ENCODE data around the gene ACTC1.
"Not testable (repeated sequence)": the region's sequence is repeated elsewhere in the genome, so short reads cannot be mapped to it uniquely, and the experiment has no call there.

ACTC1 gene

DNA sequence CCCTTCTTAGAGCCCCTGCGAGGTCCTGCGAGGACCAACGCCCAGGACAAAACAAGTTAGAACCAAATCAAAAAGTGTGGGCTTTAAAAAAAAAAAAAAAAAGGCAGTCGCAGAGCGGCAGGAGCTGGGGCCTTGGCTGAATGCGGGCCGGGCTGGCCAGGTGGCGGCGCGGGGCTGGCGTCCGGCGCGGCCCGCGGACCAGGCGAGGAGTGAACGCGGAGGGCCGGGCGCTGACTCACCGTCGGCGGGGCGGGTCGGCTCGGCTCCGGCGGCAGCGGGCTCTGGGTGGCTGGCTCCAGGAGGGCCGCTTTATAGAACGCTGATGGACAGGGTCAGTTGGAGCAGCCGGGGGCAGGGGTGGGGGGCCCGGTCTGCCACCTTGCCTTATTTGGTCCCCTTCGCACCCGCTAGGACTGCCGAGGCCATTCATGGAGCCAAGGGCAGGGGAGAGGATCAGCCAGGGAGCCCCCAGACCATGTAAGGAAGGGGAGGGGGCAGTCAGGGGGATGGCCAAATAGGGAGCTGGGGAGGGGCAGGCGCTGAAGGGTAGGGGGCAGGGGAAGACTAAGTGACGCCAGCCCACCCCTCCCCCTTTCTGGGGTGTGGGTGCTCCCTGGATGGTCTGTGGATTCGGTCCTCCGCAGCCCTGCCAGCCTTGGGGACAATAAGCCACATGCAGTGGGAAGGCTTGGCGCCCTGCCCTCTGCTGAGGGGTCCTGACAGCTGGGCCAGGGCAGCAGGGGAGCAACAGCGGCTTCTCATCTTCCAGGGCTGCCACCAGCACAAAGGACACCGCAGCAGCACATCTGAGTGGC is at the start of gene ACTC1:
ACTC1 (minus strand) TSS at position 283 of the 815 bp plus-strand sequence. CDS start 741 bp downstream, outside the sequence.
- Histone ChIP-seq H3K36me3 (ENCODE audit: control insufficient read depth, insufficient read depth, low read length) (no peaks in the 10 kb centered on the region), H3K4me1 (ENCODE audit: control insufficient read depth, insufficient read depth, low read length) (no peaks in the 10 kb centered on the region), H3K27me3 (ENCODE audit: control insufficient read depth, insufficient read depth, low read length) (no peaks in the 10 kb centered on the region), H3K4me3 (ENCODE audit: low read length) (peak within 1 kb of the TSS; percentile 20), H3K27ac (ENCODE audit: low read depth, low read length) (no peak within 1 kb of the TSS), H3K9ac (ENCODE audit: low read length) (no peak within 1 kb of the TSS)

DNA sequence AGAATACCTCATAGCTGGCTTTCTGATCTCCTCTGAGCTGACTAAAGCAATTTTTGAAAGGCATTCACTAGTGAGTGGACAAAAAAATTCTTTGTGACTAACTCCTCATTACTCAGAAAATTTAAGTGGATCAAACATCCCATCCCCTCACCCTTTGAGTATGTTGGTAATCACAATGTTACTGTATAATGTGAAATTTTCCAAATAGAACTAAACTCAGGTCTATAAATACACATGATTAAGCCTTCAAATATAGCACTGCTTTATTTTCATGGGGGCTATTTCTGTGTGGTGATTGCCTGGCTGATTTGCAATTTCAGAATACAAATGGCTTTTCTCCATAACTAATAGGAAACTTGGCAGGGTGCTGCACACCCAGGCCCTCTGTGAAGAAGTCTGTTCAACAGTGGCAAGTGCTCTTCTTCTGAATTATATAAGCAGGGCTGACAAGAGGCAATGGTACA is 45.9 kb upstream of the ACTC1 start:
- Histone ChIP-seq H3K27me3 (ENCODE audit: control insufficient read depth, insufficient read depth, low read length) (no peaks in the 10 kb centered on the region), H3K4me1 (ENCODE audit: control insufficient read depth, insufficient read depth, low read length) (no peaks in the 10 kb centered on the region), H3K9ac (ENCODE audit: low read length) (no peak overlapping the region), H3K4me3 (ENCODE audit: low read length) (no peak overlapping the region), H3K27ac (ENCODE audit: low read depth, low read length) (no peak overlapping the region), H3K36me3 (ENCODE audit: control insufficient read depth, insufficient read depth, low read length) (no peaks in the 10 kb centered on the region)

DNA sequence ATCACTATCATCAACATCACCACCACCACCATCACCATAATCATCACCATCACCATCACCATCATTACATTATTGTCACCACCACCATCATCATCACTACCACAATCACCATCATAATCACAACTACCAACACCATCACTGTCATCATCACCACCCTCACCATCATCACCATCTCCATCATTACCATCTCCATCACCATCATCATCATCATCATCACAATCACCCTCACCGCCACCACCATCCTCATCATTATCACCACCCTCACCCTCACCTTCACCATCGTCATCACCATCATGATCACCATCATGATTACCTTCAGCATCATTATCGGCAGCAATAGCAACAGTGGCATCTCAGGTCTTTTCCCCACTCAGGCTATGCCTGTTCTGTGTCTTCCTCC is 42.9 kb upstream of the ACTC1 start:
- Histone ChIP-seq H3K9ac (ENCODE audit: low read length) (no peak overlapping the region), H3K4me1 (ENCODE audit: control insufficient read depth, insufficient read depth, low read length) (no peaks in the 10 kb centered on the region), H3K36me3 (ENCODE audit: control insufficient read depth, insufficient read depth, low read length) (no peaks in the 10 kb centered on the region), H3K27me3 (ENCODE audit: control insufficient read depth, insufficient read depth, low read length) (no peaks in the 10 kb centered on the region), H3K4me3 (ENCODE audit: low read length) (no peak overlapping the region), H3K27ac (ENCODE audit: low read depth, low read length) (no peak overlapping the region)

DNA sequence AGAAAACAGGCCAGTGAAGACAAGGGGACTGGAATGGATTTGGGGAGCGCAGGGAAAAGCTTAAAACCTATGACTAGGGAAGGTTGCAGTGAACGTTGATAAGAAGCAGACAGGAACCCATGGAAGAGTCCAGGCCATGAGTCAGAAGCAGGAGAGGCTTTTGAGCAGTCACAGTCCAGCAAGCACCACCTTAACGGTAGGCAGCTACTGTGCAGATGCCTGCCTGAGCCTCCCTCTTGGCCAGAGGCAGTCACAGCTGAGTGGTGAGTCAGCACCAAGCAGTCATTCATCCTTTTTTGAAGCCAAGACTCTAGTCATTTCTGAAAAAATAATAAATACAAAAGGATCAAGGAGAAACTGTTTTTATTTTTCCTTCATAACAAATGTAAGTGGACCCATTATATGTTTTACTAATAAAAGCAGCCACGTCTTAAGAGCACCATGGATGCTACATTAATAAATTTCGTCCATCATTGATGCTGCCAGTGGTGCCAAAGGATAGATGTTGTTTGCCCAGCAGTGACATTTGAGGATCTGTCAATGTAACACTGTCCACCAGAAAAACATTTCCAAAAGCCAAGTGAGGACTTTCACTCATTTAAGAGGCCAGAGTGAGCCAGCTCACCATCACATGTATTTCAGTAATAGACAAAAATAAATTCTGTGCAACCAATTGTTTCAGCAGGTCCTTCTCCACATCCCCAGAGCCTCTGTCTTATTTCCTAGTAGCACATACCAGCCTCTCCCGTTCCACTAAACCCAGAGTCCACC is 42.1 kb upstream of the ACTC1 start:
- H3K27ac ChIP-seq (ENCODE audit: low read depth, low read length) = no peak overlapping the region
- H3K4me1 ChIP-seq (ENCODE audit: control insufficient read depth, insufficient read depth, low read length) = no peaks in the 10 kb centered on the region
- no peak overlapping the region for H3K4me3 ChIP-seq (ENCODE audit: low read length)
- no peaks in the 10 kb centered on the region for H3K36me3 ChIP-seq (ENCODE audit: control insufficient read depth, insufficient read depth, low read length)
- no peak overlapping the region for H3K9ac ChIP-seq (ENCODE audit: low read length)
- H3K27me3 ChIP-seq (ENCODE audit: control insufficient read depth, insufficient read depth, low read length) = no peaks in the 10 kb centered on the region

DNA sequence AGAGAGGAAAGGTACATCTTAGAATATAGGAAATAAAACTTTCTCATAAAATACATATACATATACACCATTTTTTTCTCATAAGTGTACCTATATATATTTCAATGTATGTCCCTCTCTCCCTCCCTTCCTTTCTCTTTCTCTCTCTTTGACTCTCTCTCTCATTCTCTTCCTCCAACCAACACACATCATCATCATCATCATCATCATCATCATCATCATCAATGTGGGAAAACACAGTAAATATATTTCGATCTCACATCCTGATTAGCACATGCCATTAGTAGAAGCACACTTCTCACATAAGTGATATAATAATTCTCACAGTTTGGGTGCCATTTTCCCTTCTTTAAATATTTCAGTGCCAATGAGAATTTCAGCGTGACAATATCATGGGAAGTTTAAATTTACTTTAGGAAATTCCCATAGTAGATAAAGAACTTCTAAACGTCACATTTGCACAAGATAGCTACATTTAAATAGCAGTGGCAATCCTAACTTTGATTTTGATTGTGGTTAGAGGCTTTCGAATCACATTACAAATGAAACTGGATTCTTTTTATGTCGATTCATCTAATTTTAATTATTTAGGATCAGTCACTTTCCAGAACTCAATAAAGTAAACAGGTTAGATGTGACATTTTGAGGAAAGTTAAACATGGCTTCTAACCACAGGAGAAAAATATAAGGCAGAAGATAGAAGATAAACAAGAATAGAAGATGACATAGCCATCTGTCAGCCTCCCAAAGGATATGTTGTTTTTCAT is 33.0 kb upstream of the ACTC1 start:
- Histone ChIP-seq H3K36me3 (ENCODE audit: control insufficient read depth, insufficient read depth, low read length) (no peaks in the 10 kb centered on the region), H3K27me3 (ENCODE audit: control insufficient read depth, insufficient read depth, low read length) (no peaks in the 10 kb centered on the region), H3K9ac (ENCODE audit: low read length) (no peak overlapping the region), H3K4me3 (ENCODE audit: low read length) (no peak overlapping the region), H3K27ac (ENCODE audit: low read depth, low read length) (no peak overlapping the region), H3K4me1 (ENCODE audit: control insufficient read depth, insufficient read depth, low read length) (no peaks in the 10 kb centered on the region)

DNA sequence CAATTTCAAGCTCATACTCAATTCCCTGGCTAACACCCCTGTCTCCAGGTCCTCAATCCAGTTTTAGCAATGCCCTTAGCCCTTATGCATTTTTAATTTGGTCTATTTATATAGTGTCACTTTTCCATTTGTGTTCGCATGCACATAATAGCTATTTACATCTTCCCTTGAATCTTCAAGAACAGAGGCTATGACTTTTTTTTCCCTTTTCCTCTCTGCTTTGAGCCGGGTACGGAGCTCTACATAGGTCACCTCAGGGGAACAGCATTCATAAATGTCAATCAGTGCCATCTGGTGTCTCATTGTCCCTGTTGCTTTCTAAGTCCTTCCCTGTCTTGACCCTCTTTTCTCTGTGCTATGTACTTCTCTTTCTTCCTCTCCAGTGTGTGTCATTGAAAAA is 26.5 kb upstream of the ACTC1 start:
- no peak overlapping the region for H3K27ac ChIP-seq (ENCODE audit: low read depth, low read length)
- no peaks in the 10 kb centered on the region for H3K27me3 ChIP-seq (ENCODE audit: control insufficient read depth, insufficient read depth, low read length)
- no peak overlapping the region for H3K9ac ChIP-seq (ENCODE audit: low read length)
- no peaks in the 10 kb centered on the region for H3K4me1 ChIP-seq (ENCODE audit: control insufficient read depth, insufficient read depth, low read length)
- H3K36me3 ChIP-seq (ENCODE audit: control insufficient read depth, insufficient read depth, low read length) = no peaks in the 10 kb centered on the region
- no peak overlapping the region for H3K4me3 ChIP-seq (ENCODE audit: low read length)

DNA sequence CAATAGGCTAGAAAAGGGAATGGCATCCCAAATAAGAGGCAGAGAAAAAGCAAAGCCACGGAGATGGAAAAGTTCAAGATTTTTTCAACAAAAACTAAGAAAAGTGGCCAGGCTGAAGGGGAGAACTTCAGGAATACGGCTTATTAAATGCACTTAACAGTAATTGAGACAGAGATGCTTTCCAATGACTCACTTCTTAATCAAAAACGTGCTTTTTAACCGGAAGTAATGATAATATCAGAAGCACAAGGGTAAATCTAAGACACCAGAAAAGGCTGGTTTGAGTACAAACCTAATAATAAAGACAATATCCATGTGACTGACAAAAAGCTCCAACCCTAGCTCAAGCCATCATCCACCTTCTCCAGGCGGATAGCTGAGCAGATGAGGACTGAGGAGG is 24.8 kb upstream of the ACTC1 start:
- no peak overlapping the region for H3K4me3 ChIP-seq (ENCODE audit: low read length)
- H3K27me3 ChIP-seq (ENCODE audit: control insufficient read depth, insufficient read depth, low read length) = no peaks in the 10 kb centered on the region
- H3K36me3 ChIP-seq (ENCODE audit: control insufficient read depth, insufficient read depth, low read length) = no peaks in the 10 kb centered on the region
- no peak overlapping the region for H3K27ac ChIP-seq (ENCODE audit: low read depth, low read length)
- H3K9ac ChIP-seq (ENCODE audit: low read length) = no peak overlapping the region
- H3K4me1 ChIP-seq (ENCODE audit: control insufficient read depth, insufficient read depth, low read length) = no peaks in the 10 kb centered on the region

DNA sequence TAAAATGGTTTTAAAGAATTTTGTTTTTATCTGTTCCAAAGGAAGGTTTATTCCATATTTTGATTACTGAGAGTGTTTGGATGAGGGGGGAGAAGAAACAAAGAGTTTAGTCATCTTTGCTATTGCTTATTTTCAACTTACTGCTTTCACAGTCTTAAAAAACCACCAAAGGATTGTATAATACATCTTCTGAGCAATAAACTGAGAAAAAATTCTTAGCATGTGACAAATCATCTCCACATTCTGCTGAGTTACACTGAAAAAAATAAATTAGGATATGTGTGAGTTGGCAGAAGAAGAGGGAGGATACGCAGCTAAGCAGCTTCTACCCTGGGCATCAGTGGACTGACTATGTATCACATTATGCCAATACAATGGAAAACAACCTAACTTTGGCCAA is 23.2 kb upstream of the ACTC1 start:
- Histone ChIP-seq H3K36me3 (ENCODE audit: control insufficient read depth, insufficient read depth, low read length) (no peaks in the 10 kb centered on the region), H3K4me3 (ENCODE audit: low read length) (no peak overlapping the region), H3K27ac (ENCODE audit: low read depth, low read length) (no peak overlapping the region), H3K4me1 (ENCODE audit: control insufficient read depth, insufficient read depth, low read length) (no peaks in the 10 kb centered on the region), H3K27me3 (ENCODE audit: control insufficient read depth, insufficient read depth, low read length) (no peaks in the 10 kb centered on the region), H3K9ac (ENCODE audit: low read length) (no peak overlapping the region)

DNA sequence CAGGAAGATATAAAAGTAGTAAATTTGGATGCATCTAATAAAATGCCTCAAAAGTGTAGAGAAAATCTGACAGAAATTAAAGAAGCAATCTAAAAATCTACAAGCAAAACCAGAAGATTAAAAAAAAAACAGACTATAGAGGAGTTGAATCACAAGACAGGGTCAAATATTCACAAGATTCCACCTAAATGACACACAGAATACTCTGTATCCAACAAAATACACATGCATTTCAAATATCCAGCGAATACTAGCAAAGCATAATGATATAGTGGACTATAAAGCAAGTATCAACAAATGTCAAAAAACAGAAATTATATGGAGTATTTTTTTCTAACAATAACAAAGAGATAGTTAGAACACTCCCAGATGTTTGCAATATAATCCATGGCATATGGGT is 20.5 kb upstream of the ACTC1 start:
- Histone ChIP-seq H3K27ac (ENCODE audit: low read depth, low read length) (no peak overlapping the region), H3K9ac (ENCODE audit: low read length) (no peak overlapping the region), H3K27me3 (ENCODE audit: control insufficient read depth, insufficient read depth, low read length) (no peaks in the 10 kb centered on the region), H3K4me3 (ENCODE audit: low read length) (no peak overlapping the region), H3K4me1 (ENCODE audit: control insufficient read depth, insufficient read depth, low read length) (no peaks in the 10 kb centered on the region), H3K36me3 (ENCODE audit: control insufficient read depth, insufficient read depth, low read length) (no peaks in the 10 kb centered on the region)

DNA sequence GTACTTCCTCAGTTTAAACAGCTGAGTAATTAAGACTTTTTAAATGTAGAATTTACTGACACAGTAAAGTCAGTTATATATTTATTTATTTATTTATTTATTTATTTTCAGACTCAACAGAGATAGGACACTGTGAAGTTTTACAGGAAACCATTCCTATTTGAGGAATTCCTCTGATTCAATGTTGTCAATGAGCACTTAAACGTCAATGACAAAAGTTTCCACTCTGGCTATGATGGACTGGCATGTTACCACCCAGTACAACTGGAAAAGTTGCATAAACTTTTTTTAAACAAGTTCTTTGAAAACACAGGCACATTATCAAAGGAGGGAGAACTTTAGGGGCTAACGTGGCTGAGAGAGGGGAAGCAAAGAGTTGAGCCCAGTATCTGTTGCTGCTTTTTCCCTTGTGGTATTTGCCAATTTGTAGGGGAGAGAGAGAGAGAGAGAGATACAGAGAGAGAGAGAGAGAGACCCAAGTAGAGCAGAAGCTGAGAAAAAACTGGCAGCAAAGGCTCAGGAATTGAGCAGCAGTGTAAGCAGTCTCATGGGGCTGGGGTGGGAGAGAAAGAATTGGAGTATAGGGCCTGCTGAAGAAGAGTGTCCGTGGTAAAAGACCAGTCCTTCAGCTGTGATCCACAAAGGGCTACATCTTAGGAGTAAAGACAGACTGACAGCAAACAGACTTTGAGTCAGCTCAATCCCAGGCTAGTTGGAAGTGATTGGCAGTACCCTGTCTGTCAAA is 18.3 kb upstream of the ACTC1 start:
- H3K27ac ChIP-seq (ENCODE audit: low read depth, low read length) = no peak overlapping the region
- H3K36me3 ChIP-seq (ENCODE audit: control insufficient read depth, insufficient read depth, low read length) = no peaks in the 10 kb centered on the region
- H3K27me3 ChIP-seq (ENCODE audit: control insufficient read depth, insufficient read depth, low read length) = no peaks in the 10 kb centered on the region

DNA sequence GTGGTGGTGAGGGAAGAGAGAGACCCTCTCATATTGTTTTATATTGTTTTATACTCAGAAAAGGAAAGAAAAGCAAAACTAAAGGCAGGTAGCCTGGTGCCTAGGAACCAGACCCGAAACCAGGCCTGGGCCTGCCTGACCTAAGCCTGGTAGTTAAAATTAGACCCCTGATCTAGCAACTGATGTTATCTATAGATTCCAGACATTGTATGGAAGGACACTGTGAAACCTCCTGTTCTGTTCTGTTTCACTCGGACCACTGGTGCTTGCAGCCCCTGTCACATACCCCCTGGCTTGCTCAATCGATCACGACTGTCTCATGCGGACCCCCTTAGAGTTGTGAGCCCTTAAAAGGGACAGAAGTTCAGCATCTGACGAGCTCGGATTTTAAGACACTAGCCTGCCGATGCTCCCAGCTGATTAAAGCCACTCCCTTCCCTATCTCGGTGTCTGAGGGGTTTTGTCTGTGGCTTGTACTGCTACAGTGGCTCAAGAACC is 17.6 kb upstream of the ACTC1 start:
- H3K27ac ChIP-seq (ENCODE audit: low read depth, low read length); H3K9ac ChIP-seq (ENCODE audit: low read length); H3K4me3 ChIP-seq (ENCODE audit: low read length); H3K4me1 ChIP-seq (ENCODE audit: control insufficient read depth, insufficient read depth, low read length); H3K36me3 ChIP-seq (ENCODE audit: control insufficient read depth, insufficient read depth, low read length); H3K27me3 ChIP-seq (ENCODE audit: control insufficient read depth, insufficient read depth, low read length): not testable (repeated sequence)

More for the DNA sequence above, 18.3 kb upstream of the ACTC1 start:
- Histone ChIP-seq H3K4me1 (ENCODE audit: control insufficient read depth, insufficient read depth, low read length) (no peaks in the 10 kb centered on the region), H3K4me3 (ENCODE audit: low read length) (no peak overlapping the region), H3K9ac (ENCODE audit: low read length) (no peak overlapping the region)
